ENCODE data around the gene SLX9.

DNA sequence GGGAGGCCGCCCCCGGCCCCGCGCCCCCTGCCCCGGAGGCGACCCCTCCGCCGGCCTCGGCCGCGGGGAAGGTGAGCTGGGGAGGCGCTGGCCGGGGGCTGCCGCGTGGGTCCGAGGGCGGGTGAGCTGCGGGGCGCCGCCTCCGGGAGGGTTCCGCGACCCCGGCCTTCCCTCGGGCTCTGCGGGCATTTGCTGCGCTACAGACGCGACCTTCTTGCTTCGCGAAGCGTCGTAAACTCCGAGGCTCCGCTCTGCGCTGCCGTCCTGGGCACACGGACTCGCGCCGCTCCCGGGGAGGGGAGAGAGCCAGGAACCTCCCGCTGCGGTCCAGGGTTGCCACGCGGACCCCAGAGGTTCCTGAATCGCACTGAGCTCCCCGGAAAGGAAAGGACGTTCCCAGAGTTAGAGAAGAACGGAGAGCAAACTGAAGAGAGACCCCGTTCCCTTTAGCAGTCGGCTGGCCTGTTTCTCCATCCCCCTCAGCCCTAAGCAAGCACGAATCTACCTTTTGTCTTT is 345 bp downstream of the SLX9 start:
- no peak for TF ChIP-seq POLR2A (IDR thresholded peaks at IDR 0.05; ENCODE audit: low read depth, low read length)
- TF ChIP-seq POLR2AphosphoS5 (IDR thresholded peaks at IDR 0.05; ENCODE audit: low read depth, low read length), result no peak
